Measurements from ENCODE around the gene USP36.
"Not testable (repeated sequence)": the region's sequence is repeated elsewhere in the genome, so short reads cannot be mapped to it uniquely, and the experiment has no call there.

USP36 gene

DNA sequence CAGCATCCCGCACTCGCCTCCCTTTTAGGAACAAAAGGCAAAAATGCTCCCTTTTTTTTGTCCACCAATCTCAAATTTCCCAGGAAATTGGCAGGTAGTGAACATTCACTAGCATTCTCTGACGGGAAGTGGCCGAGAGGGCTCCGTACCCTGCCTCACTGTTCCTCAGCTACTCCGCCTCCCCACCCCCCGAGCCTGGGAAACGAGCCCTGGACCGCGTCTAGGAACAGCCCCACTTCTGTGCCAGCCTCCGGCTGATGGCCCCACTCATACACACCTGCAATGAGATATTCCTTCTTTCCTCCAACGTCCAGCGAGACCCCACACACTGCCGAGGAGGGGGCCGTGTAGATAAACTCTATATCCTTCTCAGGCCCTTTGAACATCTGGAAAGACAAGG is 30.0 kb upstream of the USP36 start:
- no peak for DNase-seq

DNA sequence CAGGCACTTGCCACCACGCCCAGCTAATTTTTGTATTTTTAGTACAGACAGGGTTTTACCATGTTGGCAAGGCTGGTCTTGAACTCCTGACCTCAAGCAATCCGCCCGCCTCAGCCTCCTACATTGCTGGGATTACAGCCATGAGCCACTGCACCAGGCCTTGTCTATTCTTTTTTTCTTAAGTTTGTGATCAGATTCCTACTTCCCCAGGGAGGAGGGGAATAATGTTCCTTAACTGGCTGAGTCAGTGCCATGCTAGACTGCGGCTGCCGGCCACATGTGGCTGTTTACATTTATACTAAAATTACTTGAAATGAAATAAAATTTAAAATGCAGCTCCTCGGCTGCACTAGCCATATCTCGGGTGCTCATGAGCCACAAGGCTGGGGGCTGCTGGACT is 27.8 kb upstream of the USP36 start:
- DNase-seq: no peak

DNA sequence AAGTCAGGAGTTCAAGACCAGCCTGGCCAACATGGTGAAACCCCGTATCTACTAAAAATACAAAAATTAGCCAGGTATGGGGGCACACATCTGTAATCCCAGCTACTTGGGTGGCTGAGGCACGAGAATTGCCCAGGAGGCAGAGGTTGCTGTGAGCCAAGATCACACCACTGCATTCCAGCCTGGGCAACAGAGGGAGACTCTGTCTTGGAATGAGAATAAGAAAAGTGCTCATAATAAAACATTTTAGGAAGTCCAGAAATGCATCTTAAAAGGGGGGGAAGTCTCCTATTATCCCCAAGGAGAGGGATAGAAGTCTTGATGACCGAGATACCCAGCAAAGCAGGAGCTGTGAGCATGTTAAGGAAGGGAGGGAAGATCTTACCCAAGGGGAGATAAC is 26.4 kb upstream of the USP36 start:
- DNase-seq: not testable (repeated sequence)

DNA sequence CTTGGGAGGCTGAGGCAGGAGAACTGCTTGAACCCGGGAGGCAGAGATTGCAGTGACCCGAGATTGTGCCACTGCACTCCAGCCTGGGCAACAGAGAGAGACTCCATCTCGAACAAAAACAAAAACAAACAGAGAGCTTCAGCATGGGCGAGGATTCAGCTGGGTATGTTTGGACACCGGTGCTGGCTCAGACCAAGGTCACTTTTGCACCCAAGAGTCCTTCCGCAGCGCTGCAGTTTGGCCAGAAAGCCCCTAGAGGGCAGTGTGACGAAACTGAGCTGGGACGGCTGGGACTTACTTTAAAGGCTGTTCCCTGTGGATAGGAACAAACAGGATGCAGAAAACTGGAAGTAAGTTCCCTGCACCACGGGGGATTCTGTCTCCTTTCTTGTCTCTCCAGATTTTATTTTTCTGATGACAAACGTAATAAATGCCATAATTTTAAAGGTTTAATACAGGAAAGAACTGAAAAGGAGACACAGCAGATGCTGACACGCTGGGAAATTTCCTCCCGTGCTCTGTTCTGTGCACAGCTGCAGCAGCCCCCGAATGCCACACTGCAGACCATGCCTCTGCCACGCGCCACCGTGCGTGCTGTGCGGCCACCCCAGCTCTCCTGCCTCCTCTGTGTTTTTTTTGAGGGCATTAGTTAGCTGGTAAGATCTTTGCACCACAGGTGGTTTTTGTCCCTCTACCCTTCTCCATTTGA is 25.2 kb upstream of the USP36 start:
- DNase-seq: peak; percentile 60

DNA sequence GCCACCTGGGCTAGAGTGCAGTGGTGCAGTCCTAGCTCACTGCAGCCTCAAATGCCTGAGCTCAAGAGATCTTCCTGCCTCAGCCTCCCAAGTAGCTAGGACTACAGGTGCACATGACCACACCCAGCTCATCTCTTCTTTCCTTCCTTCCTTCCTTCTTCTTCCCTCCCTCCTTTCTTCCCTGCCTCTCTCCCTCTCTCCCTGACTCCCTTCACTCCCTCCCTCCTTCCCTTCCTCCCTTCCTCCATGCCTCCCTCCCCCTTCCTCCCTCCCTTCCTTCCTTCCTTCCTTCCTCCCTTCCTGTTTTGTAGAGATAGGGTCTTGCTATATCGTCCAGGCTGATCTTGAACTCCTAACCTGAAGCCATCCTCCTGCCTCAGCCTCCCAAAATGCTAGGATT is 23.5 kb upstream of the USP36 start:
- no peak for DNase-seq

DNA sequence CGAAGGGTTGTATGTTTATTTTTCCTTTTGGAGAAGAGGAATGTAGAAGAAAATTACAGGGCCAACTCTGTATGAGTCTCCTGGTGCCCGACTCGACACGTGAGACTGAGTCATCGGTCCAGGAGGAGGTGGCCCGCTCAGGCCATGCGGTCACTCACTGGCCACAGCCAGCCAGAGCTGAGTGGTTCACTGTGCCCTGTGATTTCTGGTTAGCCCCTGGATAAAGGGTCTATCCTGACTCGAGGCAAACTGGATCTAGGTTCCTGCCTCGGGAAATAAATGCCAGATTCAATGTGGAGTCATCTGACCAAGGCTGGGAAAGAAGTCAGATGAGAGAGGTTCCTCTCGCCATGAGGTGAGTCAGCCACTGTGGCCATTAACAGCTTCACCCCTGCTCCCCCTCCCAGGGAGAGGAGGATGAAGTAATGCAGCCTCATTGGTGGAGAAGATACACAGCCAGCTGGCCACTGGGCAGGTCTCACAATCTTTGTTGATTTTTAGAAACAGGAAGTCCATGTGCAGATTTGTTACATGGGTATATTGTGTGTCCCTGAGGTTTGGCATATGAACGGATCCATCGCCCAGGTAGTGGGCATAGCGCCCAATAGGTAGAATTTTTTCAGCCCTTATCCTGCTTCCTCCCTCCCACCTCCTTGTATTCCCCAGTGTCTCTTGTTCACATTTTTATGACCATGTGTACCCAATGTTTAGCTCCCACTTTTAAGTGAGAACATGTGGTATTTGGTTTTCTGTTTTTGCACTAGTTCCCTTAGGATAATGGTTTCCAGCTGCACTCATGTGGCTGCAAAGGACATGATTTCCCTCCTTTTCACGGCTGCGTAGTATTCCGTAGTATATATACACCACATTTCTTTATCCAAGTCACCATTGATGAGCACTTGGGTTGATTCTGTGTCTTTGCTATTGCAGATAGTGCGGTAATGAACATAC is 21.7 kb upstream of the USP36 start:
- no peak for DNase-seq

DNA sequence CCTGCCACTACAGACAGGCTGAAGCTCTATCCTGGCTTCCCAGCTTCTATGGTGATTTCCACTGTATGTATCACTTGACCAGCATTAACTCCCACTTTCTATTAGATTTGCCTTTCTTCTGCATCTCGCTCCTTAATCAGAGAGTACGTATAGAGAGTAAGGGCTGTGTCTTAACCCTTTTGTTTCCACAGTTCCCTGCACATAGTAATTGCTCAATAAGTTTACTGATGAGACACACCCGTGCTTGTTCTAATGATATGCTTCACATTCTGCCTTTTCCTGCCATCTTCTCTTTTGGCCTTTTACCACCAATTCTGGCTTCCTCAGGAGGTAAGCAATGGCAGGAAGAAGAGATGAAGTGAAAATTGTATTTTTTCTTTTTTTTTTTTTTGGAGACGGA is 20.6 kb upstream of the USP36 start:
- DNase-seq: no peak

DNA sequence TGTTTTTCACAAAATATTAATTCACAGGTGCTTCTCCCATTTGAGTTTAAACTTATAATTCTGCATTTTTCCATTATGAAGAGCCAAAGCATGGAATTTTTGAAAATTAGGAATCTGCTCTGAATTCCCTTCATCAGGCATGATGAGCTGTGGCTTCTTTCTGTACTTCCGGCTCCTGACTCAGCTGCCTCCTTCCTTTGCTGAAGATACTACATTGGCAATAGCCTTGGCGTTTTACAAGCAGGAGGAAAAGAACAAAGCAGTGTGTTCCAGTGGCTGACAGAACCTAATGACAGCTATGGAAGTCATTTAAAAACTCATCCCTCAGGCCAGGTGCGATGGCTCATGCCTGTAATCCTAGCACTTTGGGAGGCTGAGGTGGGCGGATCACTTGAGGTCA is 18.4 kb upstream of the USP36 start:
- no peak for DNase-seq

DNA sequence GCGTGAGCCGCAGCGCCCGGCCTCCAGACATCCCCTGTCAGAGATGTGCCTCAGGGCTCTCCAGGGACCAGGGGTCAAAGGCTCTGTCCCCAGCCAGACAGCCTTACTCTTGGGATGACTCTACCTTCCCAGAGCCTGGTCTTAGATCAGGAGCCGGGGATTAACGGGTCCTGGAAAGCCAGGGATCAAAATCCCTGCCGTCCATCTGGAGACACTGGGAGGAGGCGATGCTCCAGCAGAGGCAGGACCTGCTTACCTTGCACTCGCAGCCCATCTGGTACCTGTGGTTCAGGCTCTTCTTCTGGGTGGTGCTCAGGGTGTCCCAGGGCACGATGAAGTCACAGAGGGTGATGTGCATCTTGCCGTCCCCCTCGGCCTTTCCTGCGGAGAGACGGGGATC is 16.7 kb upstream of the USP36 start:
- no peak for DNase-seq

DNA sequence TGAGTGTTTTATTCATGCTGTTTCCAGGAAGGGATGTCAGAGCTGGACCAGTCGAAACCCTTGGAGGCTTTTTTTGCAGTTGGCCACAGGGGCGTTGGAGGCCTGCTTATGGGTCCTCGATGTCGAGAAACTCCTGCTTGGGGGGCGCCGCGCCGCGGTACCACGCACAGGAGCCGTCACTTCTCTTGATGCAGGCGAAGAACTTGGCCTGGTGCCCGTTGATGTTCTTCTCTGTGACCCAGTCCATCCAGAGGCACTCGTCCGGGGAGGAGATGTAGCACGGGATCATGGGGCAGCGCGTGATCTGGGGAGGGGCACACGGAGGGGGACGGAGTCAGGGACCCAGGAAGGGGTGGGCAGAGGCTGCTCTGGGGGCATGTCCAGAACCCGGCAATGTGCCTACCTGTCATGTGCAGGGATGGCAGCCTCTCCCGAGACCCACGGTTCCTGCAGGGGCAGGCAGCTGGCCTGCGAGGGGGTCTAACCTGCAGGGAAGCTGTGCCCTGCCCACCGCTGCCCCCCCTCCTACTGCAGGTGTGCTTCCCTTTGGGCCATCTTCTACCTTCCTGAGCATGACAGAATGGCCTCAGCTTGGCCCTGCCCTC is 15.0 kb upstream of the USP36 start:
- DNase-seq: no peak

DNA sequence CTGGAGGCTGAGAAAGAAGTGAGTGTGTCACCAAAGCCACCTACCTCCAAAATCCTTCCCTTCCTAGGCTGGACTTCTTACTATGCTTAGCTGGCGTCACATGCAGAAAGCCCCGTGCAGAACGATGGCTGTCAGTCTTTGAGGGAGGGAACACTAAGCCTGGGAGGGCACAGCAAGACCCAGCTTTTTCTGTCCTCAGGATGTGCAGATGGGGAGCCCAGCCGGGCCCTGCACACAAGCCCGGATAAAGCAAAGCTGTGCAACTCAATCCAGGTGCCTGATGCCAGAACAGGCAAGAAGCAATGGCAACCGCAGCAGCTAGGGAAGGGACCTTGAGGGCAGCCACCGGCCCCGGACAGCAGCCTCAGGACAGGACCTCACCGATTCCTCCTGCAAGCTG is 13.9 kb upstream of the USP36 start:
- no peak for DNase-seq

DNA sequence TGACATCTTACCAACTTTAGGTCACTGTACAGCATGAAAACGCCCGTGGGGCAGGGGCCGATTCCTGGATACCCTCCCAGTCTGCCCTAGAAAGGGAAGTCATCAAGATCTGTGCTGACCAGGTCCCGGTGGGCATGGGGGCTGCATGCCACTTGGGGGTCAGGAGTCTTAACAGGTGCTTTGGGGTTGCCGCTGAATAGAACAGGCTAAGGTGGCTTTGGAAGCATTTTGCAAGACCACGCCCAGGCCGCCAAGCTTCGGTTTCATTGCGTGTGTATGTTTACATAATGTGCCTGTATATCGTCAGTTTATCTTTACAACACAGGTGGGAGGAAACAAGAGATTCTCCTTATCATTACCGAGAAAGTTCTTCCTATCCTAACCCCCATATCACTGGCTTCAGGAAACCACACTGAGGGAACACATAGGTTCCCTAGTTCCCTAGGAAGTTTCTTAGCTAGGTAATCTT is 13.3 kb upstream of the USP36 start:
- DNase-seq: peak; percentile 23

DNA sequence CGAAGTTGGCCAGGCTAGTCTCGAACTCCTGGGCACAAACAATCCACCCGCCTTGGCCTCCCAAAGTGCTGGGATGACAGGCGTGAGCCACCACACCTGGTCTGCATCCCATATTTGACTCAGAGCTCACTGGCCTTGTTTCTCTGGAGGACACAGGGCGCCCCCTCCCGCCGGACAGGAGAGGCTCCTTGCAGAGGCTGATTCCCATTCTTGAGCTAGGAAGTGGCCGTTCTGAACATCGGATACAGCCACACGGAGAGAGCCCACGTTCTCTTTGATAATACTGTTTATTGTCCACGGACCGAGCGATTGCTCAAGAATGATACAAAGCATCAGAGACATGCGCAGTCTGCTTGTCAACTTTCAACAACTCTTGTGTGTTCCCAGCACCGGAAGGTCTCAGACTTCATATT is 12.1 kb upstream of the USP36 start:
- no peak for DNase-seq

DNA sequence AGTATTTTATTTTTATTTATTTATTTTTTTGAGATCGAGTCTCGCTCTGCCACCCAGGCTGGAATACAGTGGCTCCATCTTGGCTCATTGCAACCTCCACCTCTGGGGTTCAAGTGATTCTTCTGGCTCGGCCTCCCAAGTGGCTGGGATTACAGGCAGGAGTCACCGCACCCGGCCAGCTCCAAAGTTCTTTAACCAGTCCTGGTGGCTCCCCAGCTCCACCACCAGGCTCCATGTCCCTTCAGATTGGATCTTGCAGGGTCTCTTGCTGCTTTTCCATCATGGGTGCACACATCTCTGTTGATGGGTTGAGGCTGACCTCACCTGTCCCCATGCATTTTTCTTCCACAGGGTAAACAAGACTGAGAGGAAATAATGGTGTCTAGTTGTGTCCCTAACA is 8.4 kb upstream of the USP36 start:
- DNase-seq: no peak

DNA sequence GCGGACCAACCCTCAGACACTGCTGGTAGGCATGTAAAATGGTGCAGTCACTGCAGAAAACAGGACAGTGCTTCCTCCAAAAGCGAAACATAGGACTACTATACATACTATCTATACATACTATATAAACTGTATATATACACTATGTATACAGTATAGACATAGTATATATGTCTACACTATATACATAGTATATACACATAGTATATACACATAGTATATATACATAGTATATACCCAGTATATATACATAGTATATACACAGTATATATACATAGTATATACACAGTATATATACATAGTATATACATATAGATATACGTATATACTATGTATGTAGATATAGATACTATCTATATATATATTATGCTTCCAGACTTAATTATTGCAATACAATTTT is 6.4 kb upstream of the USP36 start:
- no peak for DNase-seq

DNA sequence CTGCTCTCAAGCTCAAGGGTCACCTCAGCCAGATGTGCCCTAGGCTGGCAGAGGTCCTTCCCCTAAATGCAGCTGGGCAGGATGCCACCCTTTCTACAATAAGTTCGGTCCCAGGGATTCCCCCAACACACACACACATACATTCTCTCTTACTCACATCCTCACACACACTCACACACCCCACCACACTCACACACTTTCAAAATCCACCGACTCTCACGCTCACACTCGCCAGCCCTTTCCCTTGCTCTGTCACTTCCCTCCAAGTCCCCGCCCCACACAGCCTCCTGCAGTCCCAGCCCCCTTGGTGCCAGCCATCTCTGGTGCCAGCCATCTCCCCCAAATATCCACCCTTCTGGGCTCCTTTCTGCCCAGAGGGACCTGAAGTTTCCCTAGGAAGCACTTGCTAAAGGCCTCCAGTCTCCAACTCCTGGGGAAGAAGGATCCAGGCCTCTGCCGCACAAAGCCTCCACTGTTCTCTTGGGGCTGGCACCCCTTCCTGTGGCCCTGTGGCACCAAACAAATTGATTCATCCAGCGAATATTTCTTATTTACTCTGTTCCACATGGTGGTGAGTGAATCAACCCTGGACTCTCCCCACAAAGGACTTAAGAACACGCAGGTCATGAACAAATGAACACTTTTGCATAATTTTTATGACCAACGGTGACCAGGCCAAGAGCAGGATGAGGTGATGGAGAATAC is 3.8 kb upstream of the USP36 start:
- no peak for DNase-seq

DNA sequence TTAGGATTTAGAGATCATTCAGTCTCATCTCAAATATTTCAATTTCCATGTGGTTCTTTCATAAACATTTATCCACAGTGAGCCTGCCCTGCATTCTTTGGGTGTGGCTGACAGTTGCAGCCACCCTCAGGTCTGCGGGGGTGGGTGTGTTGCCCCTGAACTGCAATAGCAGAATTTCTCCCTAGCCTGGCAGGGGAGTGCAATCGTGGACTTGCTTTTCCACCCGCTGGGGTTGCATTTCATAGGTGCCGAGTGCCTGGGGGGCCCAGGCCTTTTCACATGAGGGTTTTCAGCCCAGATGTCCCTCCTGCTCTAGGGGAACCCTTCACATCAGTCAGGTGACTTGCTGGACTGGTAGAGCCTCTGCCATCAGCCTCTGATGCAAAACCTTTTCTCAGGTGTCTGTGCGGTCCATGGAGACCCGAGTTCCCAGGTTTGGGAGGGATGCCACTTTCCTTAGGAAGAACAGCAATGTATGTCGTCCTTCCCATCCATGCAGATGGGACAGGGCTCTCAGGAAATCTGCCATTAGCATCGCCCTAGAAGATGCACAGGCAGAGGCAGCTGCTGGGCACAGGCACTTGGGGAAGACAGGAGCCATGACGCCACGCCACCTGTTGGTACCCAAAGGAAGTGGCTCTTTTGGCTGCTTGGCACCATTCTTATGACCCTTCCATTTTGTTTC is 2.4 kb upstream of the USP36 start:
- DNase-seq: peak; percentile 66

DNA sequence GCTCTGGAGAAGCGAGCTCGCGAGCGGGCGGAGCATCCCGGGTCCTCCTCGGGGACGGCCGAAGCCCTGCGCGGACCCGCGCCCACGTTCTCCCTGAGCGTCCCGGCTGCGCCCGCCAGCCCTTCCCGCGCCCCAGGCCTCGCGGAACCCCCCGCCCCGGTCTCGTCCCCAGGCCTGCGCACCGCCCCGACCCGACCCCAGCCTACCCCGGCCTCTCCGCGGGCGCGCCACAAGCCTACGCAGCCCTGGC is 159 bp downstream of the USP36 start:
- DNase-seq: no peak

DNA sequence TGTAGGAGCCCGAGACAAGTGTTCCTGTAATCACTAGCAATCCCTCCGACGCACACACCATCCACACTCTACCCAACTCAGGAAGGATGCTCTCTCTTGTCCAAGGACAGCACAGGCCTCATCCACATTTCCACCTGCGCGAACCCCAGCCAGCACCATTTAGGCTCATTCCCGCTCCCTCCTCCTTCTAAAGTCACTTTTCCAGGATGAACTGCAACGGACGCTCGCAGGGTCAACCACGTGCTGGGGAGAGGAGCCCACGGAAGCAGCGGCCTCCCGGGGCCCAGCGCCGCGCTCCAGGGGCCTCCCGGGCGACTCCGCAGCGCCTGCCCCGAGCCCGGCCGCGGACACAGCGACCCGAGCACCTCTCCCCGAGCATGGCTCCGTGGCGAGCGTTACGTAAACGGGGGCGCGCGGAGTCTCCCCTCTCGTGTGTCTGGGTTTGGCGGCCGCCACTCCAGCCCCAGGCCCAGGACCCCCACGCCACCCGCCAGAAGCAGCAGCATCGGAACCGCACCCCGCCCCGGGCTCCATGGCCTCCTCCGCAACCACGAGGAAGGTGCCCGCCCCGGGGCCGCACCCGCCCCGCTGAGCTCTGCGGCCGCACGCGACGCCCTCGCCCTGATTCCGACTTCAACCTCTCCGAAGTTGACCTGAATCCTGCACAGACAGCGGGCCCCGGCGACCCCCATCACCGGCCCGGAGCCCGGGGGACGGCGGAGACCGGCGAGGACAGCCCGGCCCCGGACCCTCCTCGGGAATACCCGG is 668 bp downstream of the USP36 start:
- DNase-seq: peak; percentile 28

DNA sequence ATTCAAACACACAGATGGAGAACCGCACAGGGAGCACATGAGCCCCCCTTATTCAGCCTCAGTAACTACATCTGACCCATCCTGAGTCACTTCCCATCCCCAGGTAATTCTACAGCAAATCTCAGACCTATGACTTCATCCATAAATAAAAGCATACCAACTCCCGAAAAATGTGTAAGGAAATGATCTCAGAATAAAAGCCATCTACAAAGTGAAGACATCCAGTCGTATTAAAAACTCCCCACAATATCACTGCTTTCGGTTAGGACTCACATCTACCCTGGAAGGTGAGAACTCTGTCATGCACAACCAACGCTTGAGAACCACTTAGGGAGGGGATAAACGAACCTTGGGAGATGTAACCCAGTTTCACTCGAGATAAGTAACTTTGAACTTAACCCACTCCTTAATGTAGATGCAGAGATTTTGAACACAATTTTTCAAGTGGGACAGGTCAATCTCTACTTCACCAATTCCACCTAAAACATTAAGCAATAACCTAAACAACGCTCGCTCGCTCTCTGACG is 1.3 kb downstream of the USP36 start:
- no peak for DNase-seq

DNA sequence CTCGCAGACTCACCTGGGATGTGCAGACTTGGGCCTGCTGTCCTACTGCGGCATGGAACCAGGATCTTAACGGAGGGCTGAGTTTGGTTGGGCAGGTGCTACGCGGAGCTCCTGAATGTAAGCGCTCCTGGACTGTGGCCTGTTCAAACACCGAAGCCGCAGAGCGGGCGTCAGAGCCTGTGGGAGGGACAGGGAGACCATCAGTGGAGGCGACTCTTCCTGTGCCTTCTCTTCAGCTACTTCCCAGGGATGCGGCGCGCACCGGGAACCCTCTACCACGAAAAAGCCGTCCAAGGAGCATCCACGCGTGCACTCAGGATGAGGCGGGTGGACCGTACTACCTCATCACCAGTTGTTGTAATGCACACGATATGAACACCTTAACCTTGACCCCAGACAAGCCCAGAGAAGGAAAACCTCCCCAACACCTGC is 2.0 kb downstream of the USP36 start:
- DNase-seq: peak; percentile 79

All from NCI-H510A treated with DMSO at 0.1 percent for 48 hours (cell line).